Suppressor macrophage treated with lipopolysaccharide for 4 hours (primary cell): ENCODE measurements around the gene SESN1.

Source experiments
- DNase-seq: peaks from one replicate; pipeline ENCODE4 v3.0.0-alpha.2; 2020

SESN1 gene

DNA sequence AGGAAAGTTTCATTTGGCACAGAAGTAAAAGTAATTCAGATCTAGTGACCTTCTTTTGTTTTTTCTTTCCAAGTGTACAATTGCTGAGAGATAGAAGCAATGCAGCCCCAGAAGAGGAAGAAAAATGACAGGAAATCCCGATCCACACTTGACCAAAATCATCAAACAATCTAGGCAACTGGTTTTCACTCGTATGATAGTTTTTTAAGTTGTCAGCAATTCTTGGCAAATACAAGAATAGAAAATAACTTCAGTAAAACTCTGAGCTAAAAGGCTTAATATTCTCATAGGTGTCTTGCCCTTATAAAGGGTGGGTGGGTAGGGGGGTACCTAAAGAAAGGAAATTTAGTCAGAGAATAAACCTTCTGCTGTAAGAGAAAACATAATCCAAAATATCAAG, 36.0 kb downstream of the SESN1 start:
- no peak for DNase-seq

DNA sequence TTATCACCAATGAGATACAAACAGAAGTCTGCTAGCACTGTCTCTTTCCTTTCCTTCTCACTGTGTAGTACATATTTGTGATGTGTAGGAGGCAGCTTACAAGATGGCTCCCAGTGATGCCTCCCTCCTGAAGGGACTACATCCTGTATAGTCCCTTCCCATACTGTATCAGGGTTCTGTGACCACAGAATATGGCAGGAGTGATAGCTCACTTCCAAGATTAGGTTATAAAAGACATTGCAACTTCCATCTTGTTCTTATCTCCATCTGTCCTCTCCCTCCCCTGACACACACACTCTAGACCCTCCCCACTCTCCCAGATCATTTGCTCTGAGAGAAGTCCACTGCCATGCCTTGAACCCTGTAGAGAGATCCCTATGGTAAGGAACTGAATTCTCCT, 38.0 kb downstream of the SESN1 start:
- DNase-seq, result no peak

DNA sequence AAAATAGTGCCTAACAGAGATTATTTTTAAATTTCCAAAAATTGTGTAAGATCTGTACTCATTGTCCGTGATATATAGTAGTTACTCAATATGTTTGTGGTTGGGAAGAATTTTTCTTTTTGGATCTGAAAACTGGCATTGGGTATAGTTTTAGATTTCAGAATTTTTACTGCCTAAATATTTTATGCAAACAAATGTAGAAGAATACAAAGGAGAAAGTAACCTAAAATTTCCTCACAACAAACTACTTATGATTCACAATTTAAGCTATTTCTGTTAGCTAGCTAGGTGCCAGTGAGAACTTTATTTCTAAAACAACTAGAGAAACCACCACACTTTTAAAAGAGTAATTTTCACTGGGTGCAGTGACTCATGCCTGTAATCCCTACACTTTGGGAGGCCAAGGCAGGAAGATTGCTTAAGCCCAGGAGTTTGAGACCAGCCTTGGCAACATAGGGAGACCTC, 38.8 kb downstream of the SESN1 start:
- DNase-seq, result no peak

DNA sequence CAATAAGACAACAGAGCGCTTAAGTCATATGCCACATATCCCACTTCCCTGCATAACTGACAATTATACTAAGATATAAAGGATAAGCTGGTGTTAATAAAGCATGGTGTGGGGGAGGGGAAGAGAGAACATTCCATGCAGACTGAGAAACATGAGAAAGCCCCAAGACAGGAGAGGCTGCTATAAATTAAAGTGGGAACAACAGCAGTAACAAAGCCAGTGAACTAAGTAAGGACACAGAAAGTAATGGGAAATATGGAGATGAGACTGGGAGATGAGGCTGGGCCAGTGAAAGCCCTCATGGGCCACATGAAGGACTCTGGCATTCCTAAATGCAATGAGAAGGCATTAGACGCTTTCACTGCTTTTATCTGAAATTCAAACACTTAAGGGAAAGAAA, 41.3 kb downstream of the SESN1 start:
- no peak for DNase-seq

DNA sequence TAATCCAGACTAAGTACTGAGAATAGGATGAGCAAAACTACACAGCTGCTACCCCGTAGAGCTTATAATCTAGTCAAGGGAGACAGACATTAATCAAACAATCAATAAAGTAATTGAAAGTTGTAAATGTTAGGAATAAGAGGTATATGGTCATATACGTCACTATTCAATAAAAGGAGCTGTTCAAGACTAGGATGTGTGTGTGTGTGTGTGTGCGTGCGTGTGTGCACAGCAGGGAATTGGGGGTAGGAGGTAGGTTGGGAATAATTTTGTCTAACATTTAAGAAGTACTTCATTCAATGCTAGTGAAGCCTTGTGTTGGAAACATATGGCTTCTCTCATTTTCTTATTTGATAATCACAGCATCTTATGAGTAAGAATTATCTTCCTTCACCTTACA, 41.8 kb downstream of the SESN1 start:
- no peak for DNase-seq

DNA sequence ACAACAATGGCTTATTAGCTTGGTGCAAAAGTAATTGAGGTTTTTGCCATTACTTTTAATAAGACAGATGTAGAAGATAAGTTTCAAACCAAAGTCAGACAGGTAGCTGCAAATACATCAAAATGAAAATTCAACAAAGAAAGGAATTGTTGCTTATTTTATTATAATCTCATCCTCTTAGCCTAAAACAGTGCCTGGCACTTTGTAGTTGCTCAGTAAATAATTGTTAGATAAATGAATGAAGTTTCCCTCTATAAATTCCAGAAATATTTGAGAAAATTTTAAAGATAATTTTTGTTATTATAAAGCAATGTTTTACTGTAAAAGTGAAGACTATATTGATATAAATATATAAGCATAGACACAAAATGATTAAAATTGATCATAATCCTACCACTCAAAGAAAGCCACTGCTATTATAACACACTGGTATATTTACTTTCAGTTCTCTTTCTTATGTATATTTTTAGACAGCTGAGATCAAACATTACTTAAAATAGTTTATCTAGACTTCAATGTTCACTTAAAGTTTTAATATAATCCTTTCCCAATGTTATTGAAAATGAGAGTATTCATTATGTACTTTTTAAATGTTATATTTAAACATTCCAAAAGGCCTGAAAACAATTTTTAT, 42.5 kb downstream of the SESN1 start:
- no peak for DNase-seq

DNA sequence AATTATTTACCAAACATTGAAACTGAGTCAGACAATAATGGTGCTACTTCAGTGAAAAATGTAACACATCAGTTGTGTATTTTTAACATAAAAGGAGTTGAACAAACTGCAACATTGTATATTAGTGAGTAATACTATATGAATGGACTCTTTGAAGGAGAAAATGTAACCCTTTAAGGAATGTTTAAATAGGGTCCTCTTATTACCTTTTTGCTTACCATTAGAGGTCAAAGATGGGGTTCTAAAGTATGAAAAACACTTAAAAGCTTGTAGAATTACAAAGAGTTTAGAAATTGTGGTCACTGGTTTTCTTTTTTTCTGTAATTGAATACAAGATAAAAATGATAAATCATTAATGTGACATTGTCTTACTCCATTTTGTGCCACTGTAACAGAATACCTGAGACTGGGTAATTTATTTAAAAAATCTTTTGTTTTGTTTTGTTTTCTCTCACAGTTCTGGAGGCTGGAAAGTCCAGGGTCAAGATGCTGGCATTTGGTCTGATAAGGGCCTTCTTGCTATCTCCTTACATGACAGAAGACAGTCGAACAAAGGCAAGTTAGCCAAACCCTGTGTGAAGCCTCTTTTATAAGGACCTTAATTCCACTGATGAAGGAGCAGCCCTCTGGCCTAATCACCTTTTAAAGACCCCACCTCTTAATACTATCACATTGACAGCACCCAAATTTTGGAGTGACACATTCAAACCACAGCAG, 43.2 kb downstream of the SESN1 start:
- no peak for DNase-seq

DNA sequence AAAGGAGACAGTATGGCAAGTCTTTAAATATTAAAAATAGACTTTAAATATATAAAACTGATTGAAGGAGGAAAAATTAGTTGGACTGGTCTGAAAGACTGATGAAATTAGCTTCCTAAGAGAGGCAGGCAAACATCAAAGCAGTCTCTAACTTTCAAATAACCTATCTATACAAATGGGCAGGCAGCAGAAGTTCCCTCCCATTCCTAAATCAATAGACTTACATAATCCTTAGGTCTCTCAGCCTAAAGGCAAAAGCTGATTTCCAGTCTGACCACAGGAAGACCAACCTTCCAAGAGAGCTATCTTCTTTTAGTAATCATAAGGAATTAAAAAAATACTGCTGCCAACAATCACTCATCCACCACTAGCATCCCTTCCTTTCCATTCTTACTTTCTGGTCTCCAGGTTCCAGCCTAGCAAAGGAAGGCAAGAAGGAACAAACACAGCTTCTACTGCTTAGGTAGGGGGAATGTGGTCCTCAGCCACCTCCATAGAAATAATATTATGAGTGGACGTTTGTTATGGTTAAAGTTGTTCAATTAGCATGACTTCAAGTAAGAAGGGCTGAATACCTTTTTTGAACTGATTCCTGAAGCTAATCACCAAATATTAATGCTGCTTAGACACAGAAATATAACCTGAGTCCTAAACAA, 44.1 kb downstream of the SESN1 start:
- DNase-seq, result no peak

DNA sequence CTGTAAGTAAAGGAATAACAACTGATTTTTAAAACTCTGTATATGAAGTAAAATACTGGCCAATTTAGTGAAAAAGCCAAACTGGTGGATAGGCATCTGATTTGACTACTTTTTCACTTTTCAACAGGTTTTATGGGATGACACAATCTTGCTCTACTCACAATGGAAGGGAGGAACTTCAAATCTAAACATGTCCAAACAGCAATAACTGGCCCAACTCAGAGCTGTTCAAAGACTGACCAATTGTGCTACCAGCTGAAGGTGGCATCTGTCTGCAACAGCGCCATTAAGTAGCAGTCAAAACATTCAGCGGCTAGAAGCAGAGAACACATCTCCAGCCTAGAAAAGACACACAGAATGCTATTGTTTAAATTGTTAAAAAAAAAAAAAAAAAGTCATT, 44.6 kb downstream of the SESN1 start:
- no peak for DNase-seq

DNA sequence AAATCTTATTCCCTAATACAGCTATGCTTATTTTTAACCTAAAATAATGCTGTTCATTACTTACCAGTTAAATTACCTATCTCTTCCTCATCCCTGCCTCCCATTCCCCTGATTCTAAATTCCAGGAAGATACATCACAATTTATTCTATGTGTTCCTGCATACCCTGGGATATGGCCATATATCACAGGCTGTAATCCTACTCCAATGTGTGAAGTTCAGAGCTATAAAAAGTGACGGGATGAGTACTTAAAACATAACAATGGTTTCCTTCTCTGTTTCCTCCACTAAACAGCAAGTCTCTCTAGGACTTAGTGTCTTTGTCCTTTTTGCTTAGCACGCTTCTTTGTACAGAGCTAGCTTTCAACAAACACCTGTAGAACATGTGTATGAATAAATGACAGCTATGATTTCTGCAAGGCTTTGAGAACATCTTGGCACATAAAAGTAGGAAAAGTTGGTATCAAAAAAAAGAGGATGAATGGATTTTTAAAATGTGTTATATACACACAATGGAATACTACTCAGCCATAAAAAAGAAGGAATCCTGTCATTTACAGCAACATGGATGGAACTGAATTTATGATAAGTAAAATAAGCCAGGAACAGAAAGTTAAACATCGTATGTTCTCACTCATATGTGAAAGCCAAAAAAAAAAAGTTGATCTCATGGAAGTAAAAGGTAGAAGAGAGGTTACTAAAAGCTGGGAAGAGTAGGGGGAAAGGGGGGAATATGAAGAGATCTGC, 45.8 kb downstream of the SESN1 start:
- DNase-seq, result no peak

DNA sequence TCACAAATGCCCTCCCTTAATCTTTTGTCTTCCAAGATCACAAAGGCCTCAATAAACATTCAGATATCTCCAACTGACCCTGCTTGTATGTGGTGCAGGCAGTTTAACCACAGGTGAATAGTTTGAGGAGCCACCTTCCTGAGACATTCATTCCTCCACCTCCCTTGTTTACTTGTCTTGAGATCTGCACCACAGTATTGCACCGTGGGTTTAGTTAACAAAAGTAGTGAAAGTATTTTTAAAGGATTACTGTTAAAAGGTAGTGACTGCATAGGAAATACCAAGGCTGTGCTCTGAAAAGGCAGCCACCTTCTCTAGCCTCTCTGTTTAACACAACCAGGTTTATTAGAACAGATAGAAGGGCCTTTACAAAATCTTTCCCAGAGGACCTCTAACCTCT, 46.5 kb downstream of the SESN1 start:
- no peak for DNase-seq

DNA sequence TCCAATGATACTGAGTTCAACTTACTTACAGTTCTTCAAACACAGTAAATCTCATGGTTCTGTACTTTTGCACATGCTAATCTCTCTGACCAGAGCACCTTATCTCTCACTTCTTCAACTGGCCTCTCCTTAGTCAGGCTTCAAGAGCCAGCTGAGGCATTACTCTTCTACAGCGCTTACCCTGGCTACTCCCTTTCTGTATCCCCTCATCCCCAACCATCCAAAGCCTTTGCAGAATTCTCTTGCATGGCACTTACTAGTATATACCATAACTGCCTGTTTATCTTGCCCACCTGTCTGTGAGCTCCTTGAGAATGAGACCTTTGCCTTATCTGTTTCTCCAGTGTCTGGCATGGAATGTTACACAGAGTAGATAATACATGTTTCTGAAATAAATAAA, 49.2 kb downstream of the SESN1 start:
- DNase-seq, result no peak

DNA sequence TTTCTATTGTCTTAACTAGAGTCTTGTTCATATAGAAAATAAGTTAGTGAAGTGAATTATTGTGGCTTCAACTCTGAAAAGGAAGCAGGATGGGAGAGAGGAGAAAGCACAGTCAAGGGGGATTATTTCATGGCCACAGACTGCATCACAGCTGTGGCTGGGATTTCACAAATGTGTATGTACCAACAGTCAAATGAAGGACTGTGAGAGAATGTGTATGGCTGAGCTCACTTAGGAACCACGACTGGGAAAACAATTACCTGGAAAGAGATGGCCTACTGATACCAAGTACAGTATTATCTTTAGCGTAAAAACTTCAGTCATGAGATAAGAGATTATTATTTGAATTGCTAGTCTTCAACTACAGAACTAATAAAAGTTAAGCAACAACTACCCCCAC, 54.9 kb downstream of the SESN1 start:
- peak; percentile 27 for DNase-seq

DNA sequence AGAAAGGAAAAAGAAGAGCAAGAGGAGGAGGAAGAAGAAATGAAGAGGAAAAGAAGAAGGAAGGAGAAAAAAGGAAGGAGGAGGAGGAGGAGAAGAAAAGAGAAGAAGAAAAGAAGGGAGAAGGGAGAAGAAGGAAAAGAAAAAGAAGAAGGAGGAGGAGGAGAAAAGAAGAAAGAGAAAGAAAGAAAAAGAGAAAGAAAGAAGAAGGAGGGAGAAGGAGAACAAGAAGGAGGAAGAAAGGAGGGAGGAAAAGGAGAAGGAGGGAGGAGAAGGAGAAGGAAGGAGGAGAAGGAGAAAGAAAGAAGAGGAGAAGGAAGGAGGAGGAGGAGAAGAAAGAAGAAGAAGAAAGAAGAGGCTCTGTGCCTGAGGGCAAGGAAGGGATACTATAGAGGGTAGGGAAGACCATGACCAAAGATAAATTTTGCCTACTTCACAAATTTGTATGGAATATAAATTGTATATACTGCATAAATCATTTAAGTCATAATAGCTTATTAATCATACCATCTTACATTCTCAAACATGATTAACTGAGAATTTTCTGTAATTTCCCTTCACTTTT, 55.7 kb downstream of the SESN1 start:
- no peak for DNase-seq

DNA sequence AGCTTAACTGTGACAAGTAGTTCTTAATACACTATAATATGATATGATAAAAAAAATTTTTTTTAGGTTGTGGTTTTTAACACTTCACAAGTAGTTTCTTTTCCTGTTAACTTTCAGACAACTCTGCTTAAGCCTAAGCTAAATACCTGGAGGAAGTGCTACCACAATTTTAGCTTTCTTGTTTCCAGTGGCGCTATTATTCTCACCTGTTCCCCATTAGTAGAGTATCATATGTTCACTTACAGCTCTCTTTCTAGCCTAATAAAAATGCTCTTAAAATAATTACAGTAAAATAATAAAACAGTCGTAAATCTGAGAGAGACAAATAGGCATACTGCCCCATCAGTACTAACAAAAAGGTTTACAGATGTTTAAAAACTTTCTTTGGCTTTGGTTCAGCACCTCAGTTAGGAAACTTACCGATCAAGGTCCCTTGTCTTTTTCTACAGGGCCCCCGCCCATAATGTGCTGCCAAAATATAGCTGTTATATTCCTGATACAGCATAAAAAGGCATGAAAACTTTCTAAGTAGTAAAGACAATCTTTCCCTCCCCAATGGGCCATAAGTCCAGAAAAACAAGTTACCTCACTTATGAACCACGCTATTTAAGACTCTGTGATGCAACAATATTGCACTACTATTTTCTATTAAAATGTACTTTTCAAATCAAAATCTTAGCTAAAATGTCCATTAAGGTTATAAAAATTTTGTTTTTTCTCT, 57.9 kb downstream of the SESN1 start:
- DNase-seq, result no peak

DNA sequence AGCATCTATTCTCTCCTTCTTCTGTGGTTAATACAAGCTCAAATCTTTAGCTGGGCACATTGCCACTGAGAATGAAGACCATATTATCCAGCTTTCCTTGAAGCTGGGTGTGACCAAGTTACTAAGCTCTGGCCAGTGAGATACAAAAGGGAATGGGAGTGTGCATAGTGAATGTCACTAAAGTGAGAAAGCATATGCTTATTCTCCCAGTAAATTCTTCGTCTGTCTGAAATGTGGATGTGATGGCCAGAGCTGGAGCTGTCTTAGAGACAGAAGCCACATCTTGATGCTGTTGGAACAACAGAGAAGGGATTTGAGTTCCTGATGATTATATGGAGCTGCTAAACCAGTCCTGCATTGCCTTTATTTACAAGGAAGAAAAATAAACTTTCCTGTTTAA, 60.1 kb downstream of the SESN1 start:
- DNase-seq, result no peak

DNA sequence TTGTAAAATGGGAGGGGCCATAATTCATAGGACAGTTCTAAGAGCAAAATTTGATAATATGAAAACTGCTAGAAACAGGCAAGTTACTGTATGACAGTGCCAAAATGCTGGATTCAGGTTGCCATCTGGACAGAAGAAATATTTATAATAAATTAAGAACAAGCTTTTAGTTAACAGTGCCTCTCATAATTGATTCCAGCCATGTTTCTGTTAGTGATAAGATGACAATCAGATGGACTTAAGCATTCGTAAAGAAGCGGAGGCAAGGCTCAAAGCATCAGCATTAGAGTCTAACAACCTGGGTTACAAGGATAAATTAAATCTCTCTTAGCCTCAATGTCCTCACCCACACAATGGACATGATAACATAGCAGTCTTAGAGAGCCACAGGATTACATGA, 61.0 kb downstream of the SESN1 start:
- no peak for DNase-seq

DNA sequence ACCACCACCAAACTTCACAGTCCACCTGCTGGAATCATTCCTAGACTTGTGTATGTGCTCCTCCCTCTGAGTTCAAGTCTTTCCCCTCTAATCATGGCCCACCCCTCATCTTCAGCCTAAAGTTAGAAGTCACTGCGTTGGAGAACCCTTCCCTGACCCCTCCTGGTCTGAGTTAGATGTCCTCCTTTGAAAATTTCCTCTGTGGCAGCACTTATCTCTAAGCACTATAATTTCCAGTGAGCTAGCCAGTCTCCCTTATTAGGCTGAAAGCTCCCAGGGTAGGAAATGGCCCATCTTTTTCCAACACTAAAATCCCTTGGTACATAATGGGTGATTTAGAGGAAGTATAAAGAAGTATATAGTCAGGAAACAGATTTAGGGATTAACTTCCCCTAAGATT, 63.2 kb downstream of the SESN1 start:
- DNase-seq, result no peak

DNA sequence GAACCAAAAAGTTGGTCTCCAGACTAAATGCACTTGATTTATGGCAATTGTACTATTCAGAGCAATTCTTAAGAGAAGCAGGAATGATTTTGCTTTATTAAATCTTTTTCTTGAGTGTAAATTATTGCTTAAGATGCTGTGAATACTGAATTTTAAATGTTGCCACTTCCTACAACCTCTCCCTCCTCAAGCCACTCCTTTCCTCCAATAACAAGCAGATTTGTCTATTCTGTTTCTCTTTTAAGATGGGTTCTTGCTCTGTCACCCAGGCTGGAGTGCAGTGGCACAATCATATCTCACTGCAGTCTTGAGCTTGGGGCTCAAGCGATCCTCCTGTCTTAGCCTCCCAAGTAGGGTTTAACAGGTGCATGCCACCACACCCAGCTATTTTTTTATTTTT, 65.3 kb downstream of the SESN1 start:
- no peak for DNase-seq

DNA sequence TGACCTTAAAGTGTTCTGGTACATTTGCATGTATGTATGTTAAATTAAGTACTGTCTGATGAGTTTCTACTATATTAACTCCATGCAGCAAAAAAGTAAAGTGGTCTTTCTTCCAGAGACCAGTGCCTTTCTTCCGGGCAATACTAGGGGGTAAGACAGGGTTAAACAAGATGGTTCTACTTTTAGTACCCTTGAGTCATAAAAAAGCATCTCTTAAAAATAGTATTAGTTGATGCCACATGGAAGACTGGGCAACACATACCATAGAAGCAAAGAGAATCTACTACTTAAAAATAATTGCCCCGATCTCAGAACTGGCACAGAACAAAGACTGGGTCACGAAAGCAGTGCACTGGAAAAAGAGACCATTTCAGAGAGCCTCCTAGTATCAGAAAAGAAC, 66.2 kb downstream of the SESN1 start:
- no peak for DNase-seq

DNA sequence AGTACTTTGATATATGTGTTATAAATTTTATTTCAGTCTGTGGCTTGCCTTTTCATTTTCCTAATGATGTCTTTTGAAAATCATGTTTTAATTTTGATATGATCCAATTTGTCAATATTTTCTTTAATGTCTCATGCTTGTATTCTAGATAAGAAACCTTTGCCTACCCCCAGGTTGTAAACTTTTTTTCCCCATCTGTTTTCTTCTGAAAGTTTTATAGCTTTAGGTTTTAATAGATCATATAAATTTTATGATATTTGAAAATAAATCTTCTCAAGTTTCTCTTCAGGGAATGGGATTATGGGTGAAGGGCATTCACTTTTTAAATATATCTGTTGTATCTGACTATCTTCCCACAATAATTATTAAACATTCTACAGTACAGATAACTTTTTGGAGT, 66.7 kb downstream of the SESN1 start:
- no peak for DNase-seq

DNA sequence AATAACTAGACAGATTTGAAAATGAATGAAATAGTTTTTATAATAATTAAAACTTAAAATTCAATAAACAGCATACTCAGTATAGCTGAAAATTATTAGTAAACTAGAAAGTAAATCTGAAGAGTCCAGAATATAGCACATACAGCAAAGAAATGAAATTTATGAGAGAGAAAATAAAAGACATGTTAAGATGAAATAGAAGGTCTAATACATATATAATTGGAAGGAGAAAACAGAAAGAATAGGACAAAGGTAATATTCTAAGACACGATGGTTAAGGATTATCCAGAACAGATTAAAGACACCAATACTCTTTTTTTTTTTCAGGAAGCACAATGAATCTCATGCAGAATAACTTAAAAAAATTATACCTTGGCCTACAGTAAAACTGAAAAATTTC, 69.0 kb downstream of the SESN1 start:
- DNase-seq, result no peak

DNA sequence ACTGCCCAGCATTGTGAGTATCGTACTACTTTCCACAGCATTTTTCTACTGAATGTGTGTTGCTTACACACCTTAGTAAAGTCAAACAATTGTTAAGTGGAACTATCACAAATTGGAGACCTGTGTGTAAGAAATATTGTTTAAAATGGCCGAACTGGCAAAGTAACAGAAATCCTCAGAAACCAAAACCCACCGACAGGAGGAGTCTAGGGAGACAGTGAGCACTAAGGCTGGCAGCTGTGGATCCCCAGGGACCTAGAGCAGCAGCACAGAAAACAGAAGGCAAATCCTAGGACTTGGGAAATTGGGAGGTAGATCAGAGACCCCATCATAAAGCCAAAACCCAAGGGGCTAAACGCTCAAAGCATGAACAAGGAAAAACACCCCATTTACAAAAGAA, 69.9 kb downstream of the SESN1 start:
- no peak for DNase-seq
